ENCODE data around the gene SIRT6.
"Not testable (repeated sequence)": the region's sequence is repeated elsewhere in the genome, so short reads cannot be mapped to it uniquely, and the experiment has no call there.

SIRT6 gene

DNA sequence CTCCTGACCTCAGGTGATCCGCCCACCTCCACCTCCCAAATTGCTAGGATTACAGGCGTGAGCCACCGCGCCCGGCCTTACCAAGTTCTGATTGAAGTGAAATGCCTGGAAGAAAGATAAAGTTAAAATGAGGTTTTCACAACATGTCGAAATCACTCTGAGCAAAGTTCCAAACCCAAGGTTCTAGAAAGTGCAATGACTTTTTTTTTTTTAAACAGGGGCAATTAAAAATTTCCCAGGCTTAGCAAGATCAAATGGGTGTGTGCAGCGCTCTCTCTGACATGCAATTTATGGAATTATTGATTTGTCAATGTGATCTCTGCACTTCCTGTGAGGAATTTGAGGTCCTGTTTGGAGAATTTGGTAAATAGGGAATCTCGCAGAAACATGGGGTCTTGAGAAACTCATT, 45.7 kb downstream of the SIRT6 start:
- DNase-seq (ENCODE audit: low spot score): no peak
- TF ChIP-seq CTCF (IDR thresholded peaks at IDR 0.05; ENCODE audit: extremely low read depth, missing control alignments): no peak

DNA sequence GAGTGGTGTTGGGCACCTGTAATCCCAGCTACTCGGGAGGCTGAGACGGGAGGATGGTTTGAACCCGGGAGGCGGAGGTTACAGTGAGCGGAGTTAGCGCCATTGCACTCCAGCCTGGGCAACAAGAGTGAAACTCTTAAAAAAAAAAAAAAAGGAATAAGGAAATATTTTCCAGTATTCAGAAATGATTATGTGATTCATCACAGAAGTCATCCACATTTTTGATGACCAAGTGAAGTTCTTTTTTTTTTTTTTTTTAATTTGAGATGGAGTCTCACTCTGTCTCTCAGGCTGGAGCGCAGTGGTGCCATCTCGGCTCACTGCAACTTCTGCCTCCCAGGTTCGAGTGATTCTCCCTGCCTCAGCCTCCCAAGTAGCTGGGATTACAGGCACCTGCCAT, 47.0 kb downstream of the SIRT6 start:
- not testable (repeated sequence) for DNase-seq (ENCODE audit: low spot score)

GRCh38 chr19:4134351-4134750, 48.0 kb downstream of the SIRT6 start:
- no peak for DNase-seq (ENCODE audit: low spot score)
- TF ChIP-seq CTCF (IDR thresholded peaks at IDR 0.05; ENCODE audit: extremely low read depth, missing control alignments): no peak

- no peak for DNase-seq (ENCODE audit: low spot score)
- no peak for TF ChIP-seq CTCF (IDR thresholded peaks at IDR 0.05; ENCODE audit: extremely low read depth, missing control alignments)
Observed at GRCh38 chr19:4130744-4131438, 51.5 kb downstream of the SIRT6 start.

DNA sequence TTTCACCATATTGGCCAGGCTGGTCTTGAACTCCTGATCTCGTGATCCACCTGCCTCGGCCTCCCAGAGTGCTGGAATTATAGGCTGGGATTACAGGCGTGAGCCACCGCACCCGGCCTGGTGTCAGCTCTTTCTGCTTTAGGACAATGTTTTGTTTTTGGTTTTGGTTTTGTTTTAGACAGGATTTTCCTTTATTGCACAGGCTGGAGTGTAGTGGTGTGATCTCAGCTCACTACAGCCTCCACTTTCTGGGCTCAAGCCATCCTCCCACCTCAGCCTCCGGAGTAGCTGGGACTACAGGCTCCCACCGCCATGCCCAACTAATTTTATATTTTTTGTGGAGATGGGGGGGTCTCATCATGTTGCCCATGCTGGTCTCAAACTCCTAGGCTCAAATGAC, 53.3 kb downstream of the SIRT6 start:
- not testable (repeated sequence) for DNase-seq (ENCODE audit: low spot score)

GRCh38 chr19:4127322-4127721, 55.0 kb downstream of the SIRT6 start:
- DNase-seq (ENCODE audit: low spot score): not testable (repeated sequence)

DNA sequence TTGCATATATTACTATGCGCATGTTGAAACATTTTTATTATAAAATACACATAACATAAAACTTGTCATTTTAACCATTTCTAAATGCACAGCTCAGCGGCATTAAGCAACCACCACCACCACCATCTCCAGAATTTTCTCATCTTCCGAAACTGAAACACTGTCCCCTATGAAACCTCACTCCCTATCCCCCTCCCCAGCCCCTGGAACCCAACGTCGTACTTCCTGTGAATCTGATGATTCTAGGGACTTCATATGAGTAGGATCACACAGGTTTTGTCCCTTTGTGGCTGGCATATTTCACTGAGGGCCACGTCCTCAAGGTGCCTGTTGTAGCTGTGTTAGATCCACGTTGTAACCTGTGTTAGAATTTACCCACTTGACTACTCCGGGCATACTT, 57.7 kb downstream of the SIRT6 start:
- no peak for TF ChIP-seq CTCF (IDR thresholded peaks at IDR 0.05; ENCODE audit: extremely low read depth, missing control alignments)
- DNase-seq (ENCODE audit: low spot score): no peak
